H1 (cell line): ENCODE results near the gene CTH. TPM values are rescaled to one million over a fixed set of nuclear protein-coding genes. Genes with fewer than 3 reads are reported as not detected.

Experiments used
- ATF3 ChIP-seq: IDR thresholded peaks from 2 replicates; pipeline ENCODE4 v1.6.1; 2011; ENCODE audit warnings: low read depth, mild to moderate bottlenecking, low read length; ENCODE audit not compliant: insufficient read depth
- SRF ChIP-seq: IDR thresholded peaks from 2 replicates; pipeline ENCODE4 v1.6.1; 2011; ENCODE audit warnings: mild to moderate bottlenecking, low read depth, low read length, moderate library complexity
- polyA plus RNA-seq, 7 experiments: library from polyadenylated mRNA; depleted of rRNA in 3 of 7; stranded (reverse) in 5 of 7; unstranded in 2 of 7; fragments of >200 nt in 5 of 7; fragments of 200-250 nt in 2 of 7; gene quantifications; 1 replicate in 5 of 7; 2 replicates in 1 of 7; 4 replicates in 1 of 7; pipeline versions ENCODE4 v1.2.1 to v1.2.3, GENCODE V29; 2011 to 2013; ENCODE audit warnings: missing spikeins in 2 of 7, mixed read lengths in 2 of 7
- total RNA-seq: library from RNA; stranded (reverse); fragmentation: NEBNext Ultra II Directional; extraction: Animal tissue kit (Norgen Biotek cat#: 25700); gene quantifications from 2 replicates; pipeline ENCODE4 v1.2.1, GENCODE V29; 2021
- TF ChIP-seq, protein P1 (sequence below): fragments of 300-600 bp; sonication (generic); IDR thresholded peaks from 2 replicates; pipeline ENCODE4 v1.7.1; 2012; ENCODE audit warnings: low read length, moderate library complexity, mild to moderate bottlenecking, inconsistent platforms; ENCODE audit not compliant: insufficient replicate concordance

The CTH gene
- total and polyA plus RNA-seq, 2 of the 8 experiments (the other 6 are each of a cell fraction or from before 2014, with no cell fraction given) = 31.7 to 33.2 TPM

- TF ChIP-seq, protein P1, sequence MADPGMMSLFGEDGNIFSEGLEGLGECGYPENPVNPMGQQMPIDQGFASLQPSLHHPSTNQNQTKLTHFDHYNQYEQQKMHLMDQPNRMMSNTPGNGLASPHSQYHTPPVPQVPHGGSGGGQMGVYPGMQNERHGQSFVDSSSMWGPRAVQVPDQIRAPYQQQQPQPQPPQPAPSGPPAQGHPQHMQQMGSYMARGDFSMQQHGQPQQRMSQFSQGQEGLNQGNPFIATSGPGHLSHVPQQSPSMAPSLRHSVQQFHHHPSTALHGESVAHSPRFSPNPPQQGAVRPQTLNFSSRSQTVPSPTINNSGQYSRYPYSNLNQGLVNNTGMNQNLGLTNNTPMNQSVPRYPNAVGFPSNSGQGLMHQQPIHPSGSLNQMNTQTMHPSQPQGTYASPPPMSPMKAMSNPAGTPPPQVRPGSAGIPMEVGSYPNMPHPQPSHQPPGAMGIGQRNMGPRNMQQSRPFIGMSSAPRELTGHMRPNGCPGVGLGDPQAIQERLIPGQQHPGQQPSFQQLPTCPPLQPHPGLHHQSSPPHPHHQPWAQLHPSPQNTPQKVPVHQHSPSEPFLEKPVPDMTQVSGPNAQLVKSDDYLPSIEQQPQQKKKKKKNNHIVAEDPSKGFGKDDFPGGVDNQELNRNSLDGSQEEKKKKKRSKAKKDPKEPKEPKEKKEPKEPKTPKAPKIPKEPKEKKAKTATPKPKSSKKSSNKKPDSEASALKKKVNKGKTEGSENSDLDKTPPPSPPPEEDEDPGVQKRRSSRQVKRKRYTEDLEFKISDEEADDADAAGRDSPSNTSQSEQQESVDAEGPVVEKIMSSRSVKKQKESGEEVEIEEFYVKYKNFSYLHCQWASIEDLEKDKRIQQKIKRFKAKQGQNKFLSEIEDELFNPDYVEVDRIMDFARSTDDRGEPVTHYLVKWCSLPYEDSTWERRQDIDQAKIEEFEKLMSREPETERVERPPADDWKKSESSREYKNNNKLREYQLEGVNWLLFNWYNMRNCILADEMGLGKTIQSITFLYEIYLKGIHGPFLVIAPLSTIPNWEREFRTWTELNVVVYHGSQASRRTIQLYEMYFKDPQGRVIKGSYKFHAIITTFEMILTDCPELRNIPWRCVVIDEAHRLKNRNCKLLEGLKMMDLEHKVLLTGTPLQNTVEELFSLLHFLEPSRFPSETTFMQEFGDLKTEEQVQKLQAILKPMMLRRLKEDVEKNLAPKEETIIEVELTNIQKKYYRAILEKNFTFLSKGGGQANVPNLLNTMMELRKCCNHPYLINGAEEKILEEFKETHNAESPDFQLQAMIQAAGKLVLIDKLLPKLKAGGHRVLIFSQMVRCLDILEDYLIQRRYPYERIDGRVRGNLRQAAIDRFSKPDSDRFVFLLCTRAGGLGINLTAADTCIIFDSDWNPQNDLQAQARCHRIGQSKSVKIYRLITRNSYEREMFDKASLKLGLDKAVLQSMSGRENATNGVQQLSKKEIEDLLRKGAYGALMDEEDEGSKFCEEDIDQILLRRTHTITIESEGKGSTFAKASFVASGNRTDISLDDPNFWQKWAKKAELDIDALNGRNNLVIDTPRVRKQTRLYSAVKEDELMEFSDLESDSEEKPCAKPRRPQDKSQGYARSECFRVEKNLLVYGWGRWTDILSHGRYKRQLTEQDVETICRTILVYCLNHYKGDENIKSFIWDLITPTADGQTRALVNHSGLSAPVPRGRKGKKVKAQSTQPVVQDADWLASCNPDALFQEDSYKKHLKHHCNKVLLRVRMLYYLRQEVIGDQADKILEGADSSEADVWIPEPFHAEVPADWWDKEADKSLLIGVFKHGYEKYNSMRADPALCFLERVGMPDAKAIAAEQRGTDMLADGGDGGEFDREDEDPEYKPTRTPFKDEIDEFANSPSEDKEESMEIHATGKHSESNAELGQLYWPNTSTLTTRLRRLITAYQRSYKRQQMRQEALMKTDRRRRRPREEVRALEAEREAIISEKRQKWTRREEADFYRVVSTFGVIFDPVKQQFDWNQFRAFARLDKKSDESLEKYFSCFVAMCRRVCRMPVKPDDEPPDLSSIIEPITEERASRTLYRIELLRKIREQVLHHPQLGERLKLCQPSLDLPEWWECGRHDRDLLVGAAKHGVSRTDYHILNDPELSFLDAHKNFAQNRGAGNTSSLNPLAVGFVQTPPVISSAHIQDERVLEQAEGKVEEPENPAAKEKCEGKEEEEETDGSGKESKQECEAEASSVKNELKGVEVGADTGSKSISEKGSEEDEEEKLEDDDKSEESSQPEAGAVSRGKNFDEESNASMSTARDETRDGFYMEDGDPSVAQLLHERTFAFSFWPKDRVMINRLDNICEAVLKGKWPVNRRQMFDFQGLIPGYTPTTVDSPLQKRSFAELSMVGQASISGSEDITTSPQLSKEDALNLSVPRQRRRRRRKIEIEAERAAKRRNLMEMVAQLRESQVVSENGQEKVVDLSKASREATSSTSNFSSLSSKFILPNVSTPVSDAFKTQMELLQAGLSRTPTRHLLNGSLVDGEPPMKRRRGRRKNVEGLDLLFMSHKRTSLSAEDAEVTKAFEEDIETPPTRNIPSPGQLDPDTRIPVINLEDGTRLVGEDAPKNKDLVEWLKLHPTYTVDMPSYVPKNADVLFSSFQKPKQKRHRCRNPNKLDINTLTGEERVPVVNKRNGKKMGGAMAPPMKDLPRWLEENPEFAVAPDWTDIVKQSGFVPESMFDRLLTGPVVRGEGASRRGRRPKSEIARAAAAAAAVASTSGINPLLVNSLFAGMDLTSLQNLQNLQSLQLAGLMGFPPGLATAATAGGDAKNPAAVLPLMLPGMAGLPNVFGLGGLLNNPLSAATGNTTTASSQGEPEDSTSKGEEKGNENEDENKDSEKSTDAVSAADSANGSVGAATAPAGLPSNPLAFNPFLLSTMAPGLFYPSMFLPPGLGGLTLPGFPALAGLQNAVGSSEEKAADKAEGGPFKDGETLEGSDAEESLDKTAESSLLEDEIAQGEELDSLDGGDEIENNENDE = no peak
- TF ChIP-seq SRF (no peak), ATF3 (no peak)
Observed at GRCh38 chr1:70376196-70376595, 34.9 kb upstream of the CTH start (continued).
